Activated CD4-positive, alpha-beta T cell treated with anti-CD3 and anti-CD28 coated beads for 36 hours (primary cell): ENCODE results near the gene RELT. TPM values are rescaled to one million over a fixed set of nuclear protein-coding genes. Genes with fewer than 3 reads are reported as not detected.

Source experiments
- ATAC-seq: fragments of 200-7000 bp; cut with Tn5 transposase; one replicate; pipeline ENCODE4 v1.10.0; 2021; ENCODE audit warnings: mild to moderate bottlenecking, moderate library complexity
- CTCF ChIA-PET: fragments of 350-600 bp; sonication (Branson Sonifier 250); formaldehyde crosslinking; loops from one replicate; lab custom pipeline; 2021; ENCODE audit warnings: antibody characterized with exemption; lab: Charles Lee
- POLR2A ChIA-PET: fragments of 350-600 bp; sonication (Branson Sonifier 250); formaldehyde crosslinking; loops from one replicate; lab custom pipeline; 2021; ENCODE audit warnings: antibody characterized with exemption, inconsistent platforms; lab: Charles Lee
- DNase-seq: peaks from one replicate; pipeline ENCODE4 v3.0.0-alpha.2; 2020
- H3K27ac Mint-ChIP-seq: one replicate; pipeline ENCODE4 v1.8.0; 2021; ENCODE audit warnings: mixed read lengths
- H3K27me3 Mint-ChIP-seq: one replicate; pipeline ENCODE4 v1.8.0; 2021; ENCODE audit warnings: mixed read lengths
- H3K36me3 Mint-ChIP-seq: one replicate; pipeline ENCODE4 v1.8.0; 2021; ENCODE audit warnings: low read depth, mixed read lengths
- H3K4me1 Mint-ChIP-seq: one replicate; pipeline ENCODE4 v1.8.0; 2021; ENCODE audit warnings: mixed read lengths
- H3K4me3 Mint-ChIP-seq: one replicate; pipeline ENCODE4 v1.8.0; 2021; ENCODE audit warnings: mild to moderate bottlenecking, moderate library complexity, mixed read lengths
- H3K9me3 Mint-ChIP-seq: one replicate; pipeline ENCODE4 v1.8.0; 2021; ENCODE audit warnings: low read depth, mixed read lengths
- intact Hi-C, 2 experiments: fragments of 100-400 bp; cut with DNase I in 1 of 2; cut with micrococcal nuclease in 1 of 2; formaldehyde crosslinking; loops; one replicate each; pipeline versions ENCODE4 v1.14.2 to v1.15.1; 2022 to 2024; cut with DNase I, micrococcal nuclease
- total RNA-seq, 2 experiments: library from RNA; stranded (reverse); gene quantifications; one replicate each; pipeline ENCODE4 v1.2.3, GENCODE V29; 2021

RELT gene, protein sequence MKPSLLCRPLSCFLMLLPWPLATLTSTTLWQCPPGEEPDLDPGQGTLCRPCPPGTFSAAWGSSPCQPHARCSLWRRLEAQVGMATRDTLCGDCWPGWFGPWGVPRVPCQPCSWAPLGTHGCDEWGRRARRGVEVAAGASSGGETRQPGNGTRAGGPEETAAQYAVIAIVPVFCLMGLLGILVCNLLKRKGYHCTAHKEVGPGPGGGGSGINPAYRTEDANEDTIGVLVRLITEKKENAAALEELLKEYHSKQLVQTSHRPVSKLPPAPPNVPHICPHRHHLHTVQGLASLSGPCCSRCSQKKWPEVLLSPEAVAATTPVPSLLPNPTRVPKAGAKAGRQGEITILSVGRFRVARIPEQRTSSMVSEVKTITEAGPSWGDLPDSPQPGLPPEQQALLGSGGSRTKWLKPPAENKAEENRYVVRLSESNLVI
- 10 to 100 TPM; 18.5 to 21.3 TPM for total RNA-seq

DNA sequence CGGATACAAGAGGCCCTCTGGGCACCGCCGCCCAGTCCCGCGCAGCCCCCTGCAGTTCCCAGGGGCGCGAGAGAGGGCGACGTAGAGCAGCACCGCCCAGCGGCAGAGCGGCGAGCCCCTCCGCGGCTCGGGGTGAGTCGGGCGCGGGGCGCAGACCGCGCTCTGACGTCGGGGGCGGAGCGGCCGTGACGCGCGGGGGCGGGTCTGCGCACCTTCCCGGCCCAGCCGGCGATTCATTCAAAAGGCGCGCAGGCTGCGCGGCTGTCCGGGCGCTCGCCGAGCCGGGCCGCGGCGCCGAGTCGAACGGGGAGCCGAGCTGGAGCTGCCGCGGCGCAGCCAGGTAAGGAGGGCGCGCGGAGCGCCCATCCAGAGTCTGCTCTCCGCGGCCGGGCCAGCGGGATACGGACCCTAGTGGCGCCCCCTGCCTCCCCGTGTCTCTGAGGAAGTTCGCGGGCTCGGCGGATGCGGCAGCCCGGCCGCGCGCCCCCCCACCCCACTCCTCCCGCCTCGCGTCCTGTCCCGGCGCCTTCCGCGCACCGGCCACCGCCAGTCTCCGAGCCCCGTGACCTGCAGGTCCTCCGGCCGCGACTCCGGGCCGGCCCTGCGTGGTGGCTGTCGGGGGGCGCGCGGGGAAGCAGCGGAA, at the start of gene RELT:
TSS of gene RELT (plus strand) at position 240 of the 643 bp plus-strand sequence. CDS start 12,738 bp downstream, outside the sequence.
- H3K4me3 Mint-ChIP-seq, result peak within 1 kb of the TSS; percentile 92
- ChIA-PET POLR2A (no interaction called here), CTCF (interaction anchor here (0.6 to 1.6 kb wide), 3 partner anchors 13 to 1900 kb away, joined by 3 to 10 read pairs (median 3); no protein-coding TSS in a partner anchor)
- peaks cover 5% of the 10 kb centered on the region for H3K36me3 Mint-ChIP-seq
- ATAC-seq (peak; percentile 94), DNase-seq (peak; percentile 96)
- peak within 1 kb of the TSS; percentile 93 for H3K27ac Mint-ChIP-seq
- no peaks in the 10 kb centered on the region for H3K27me3 Mint-ChIP-seq
- peaks cover 33% of the 10 kb centered on the region for H3K4me1 Mint-ChIP-seq
- intact Hi-C loops, result loop anchor here (1.0 to 2.0 kb wide), 14 partner anchors 17 to 1153 kb away; partner anchors contain the start of genes FAM168A (in 2 of the 2), ATG16L2 (in 1 of the 2), C2CD3 (in 1 of the 2) and COA4 (in 1 of the 2)
- H3K9me3 Mint-ChIP-seq, result no peaks in the 10 kb centered on the region

DNA sequence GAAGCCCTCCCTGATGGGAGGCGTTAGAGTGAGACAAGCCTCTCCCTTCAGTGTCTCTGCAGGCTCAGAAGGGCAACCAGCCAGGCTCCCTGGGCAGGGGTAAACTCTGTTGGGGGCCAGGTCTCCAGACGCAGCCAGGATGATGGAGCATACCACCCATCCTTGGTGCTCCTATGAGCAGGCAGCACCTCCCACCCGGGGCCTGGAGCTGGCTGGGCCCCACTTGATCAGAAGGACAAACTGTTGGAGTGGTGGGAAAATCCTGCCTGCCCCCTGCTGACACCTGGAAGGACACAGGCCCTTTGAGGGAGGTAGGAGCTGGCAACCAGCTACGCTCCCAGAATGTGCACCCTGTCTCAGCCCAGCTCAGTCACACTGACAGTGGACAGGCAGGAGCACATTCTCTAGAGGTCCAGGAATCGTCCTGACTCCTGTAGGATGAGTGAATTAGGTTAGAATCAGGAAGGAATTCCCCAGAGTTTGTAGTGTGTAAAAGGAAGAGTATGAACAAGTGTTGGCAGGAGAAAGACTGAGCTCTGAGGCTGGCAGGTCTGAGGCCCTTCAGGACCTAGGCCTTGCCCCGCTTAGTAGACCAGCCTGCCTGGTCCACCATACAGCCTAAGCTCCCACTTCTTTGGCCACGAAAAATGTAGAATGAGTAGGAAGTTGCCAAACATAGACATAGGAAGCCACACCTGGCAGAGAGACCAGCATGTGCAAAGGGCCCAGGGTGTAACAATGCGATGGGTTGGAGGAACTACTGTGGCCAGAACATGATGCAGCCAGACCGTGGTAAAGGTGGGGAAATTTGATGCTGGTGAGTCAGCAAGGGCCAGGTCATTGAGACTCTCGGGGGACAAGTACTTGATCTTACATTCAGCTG, 49.0 kb upstream of the RELT start:
- no peaks in the 10 kb centered on the region for H3K27me3 Mint-ChIP-seq
- H3K9me3 Mint-ChIP-seq, result no peaks in the 10 kb centered on the region
- no peak overlapping the region for H3K27ac Mint-ChIP-seq
- H3K4me3 Mint-ChIP-seq, result no peak overlapping the region
- no peaks in the 10 kb centered on the region for H3K36me3 Mint-ChIP-seq
- ATAC-seq (no peak), DNase-seq (no peak)
- POLR2A ChIA-PET, result interaction anchor here (0.7 kb wide), 1 partner anchor 1184 kb away, joined by 3 read pairs; no protein-coding TSS in a partner anchor
- intact Hi-C loops, result no loop called here
- CTCF ChIA-PET, result interaction anchor here (1.4 to 2.7 kb wide), 4 partner anchors 9 to 33 kb away, joined by 4 to 16 read pairs (median 4); no protein-coding TSS in a partner anchor
- peaks cover 1% of the 10 kb centered on the region for H3K4me1 Mint-ChIP-seq

DNA sequence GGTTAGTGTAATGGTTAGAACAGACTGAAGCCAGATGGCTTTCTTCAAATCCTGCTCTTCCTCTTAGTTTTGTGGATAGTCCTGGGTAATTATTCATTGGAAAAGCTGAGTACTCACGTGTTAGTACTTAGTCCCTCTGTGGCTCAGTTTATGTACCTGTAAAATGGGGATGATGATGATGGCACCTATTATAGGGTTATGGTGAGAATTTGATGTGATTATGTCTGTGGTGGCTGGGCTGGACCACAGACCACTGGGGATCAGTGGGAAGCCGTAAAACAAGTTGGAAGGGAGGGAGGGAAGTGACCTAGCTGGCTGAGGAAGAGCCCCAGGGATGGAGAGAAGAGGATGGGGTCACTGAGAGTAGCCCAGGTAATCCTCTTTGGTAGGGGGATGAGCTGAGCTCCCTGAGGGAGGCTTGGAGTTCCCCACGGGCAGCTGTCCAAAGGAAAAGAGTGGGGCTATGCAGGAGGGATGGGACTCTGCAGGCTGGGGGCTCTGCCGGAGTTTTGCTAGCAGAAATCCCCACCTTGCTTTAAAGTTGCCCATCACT, 48.3 kb upstream of the RELT start:
- no peak overlapping the region for H3K27ac Mint-ChIP-seq
- ChIA-PET POLR2A (interaction anchor here (0.7 kb wide), 1 partner anchor 1185 kb away, joined by 3 read pairs; no protein-coding TSS in a partner anchor), CTCF (interaction anchor here (0.7 to 2.7 kb wide), 5 partner anchors 8 to 33 kb away, joined by 3 to 16 read pairs (median 4); no protein-coding TSS in a partner anchor)
- DNase-seq (no peak), ATAC-seq (no peak)
- H3K9me3 Mint-ChIP-seq, result no peaks in the 10 kb centered on the region
- H3K27me3 Mint-ChIP-seq, result no peaks in the 10 kb centered on the region
- H3K4me3 Mint-ChIP-seq, result no peak overlapping the region
- intact Hi-C loops, result no loop called here
- no peaks in the 10 kb centered on the region for H3K4me1 Mint-ChIP-seq
- no peaks in the 10 kb centered on the region for H3K36me3 Mint-ChIP-seq

DNA sequence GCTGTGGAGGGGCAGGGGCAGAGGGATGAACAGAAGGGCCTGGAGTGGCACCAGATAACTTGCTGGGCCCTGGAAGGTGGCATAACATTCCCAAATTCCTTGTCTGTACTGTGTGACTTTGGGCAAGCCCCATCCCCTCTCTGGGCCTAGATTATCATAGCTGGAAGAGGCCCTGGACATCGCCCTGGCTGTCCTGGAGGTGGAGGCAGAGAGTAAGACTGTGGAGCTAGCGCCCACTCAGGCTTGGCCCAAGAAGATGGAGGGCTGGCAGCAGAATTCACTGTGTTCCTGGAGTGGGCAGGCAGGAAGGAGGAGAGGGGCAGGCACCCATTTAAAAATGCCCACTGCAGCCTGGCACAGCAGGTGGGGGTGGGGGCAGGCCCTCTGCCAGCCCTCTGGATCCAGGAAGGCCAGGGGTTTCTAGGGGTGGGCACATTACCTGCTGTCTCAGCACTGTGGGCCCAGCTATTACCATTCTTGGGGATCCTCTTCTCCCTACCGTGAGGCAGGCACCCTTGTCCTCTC, 45.6 kb upstream of the RELT start:
- DNase-seq, result no peak
- H3K27ac Mint-ChIP-seq, result no peak overlapping the region
- ATAC-seq, result no peak
- H3K4me1 Mint-ChIP-seq, result no peaks in the 10 kb centered on the region
- no peaks in the 10 kb centered on the region for H3K9me3 Mint-ChIP-seq
- no peaks in the 10 kb centered on the region for H3K27me3 Mint-ChIP-seq
- ChIA-PET POLR2A (no interaction called here), CTCF (interaction anchor here (0.6 kb wide), 1 partner anchor 976 kb away, joined by 3 read pairs; no protein-coding TSS in a partner anchor)
- H3K4me3 Mint-ChIP-seq, result no peak overlapping the region
- intact Hi-C loops, result no loop called here
- no peaks in the 10 kb centered on the region for H3K36me3 Mint-ChIP-seq

DNA sequence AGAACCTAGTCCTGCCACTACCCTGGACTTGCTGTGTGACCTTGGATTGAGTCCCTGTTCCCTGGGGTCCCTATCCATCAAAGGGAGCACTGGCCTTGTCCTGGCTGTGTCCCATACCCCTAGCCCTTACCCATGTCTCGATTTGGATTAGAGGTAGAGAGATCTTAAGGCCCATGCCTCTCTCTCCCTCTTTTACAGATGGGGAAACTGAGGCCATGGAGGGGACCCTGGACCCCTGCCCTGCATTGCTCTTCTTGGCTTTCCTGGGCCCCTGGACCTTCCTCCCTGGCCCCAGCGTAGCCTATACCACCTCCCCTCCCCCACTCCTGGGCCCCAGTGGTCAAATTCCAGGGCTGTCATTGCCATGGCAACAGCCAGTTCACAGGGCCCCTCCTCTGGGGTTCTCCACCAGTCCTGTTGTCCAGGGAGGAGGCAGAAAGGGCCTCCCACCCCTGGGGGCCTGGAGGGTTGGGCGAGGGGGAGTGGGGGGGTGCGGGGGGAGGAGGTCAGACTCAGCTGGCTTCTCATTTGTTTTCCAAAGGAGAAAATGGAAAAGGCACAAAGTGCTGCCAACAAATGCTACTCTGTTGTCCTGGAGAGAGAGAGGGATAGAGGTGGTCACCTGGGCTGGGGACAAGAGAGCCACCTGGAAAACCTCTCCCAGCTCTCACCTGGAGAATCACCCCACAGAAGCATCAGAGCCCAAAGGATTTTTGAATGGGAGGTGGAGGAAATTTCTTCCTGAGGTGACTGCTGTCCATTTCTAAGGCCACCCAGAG, 44.9 kb upstream of the RELT start:
- Mint-ChIP-seq H3K4me1 (no peaks in the 10 kb centered on the region), H3K4me3 (no peak overlapping the region), H3K27ac (no peak overlapping the region), H3K9me3 (no peaks in the 10 kb centered on the region), H3K27me3 (no peaks in the 10 kb centered on the region), H3K36me3 (no peaks in the 10 kb centered on the region)
- DNase-seq (no peak), ATAC-seq (no peak)
- CTCF ChIA-PET, result interaction anchor here (0.7 to 1.1 kb wide), 2 partner anchors 25 to 96 kb away, joined by 3 read pairs; no protein-coding TSS in a partner anchor
- POLR2A ChIA-PET, result no interaction called here
- intact Hi-C loops, result no loop called here

DNA sequence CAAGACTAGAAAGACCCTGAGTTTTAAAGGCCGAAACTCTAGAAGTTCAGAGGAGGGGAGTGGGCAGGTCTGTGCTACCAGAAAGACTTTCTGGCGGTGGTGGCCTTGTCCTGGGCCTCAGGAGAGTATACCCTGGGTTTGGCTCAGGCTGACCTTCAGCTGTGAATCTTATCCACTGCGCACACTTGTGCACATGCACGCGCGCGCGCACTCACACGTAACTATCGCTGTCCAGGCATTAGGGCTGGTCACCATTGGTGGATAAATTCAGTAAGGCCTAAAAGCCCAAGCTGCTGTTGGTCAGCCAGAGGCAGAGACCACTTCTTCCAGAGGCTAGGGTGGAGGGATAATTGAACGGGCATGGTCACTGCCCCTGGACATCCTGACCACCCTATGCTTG, 43.0 kb upstream of the RELT start:
- intact Hi-C loops, result no loop called here
- H3K27me3 Mint-ChIP-seq, result no peaks in the 10 kb centered on the region
- CTCF ChIA-PET, result interaction anchor here (0.9 to 6.2 kb wide), 2 partner anchors 26 to 32 kb away, joined by 3 to 91 read pairs; partner anchors contain the start of gene ARHGEF17
- H3K4me3 Mint-ChIP-seq, result no peak overlapping the region
- no peaks in the 10 kb centered on the region for H3K36me3 Mint-ChIP-seq
- ATAC-seq, result no peak
- no peaks in the 10 kb centered on the region for H3K4me1 Mint-ChIP-seq
- no peak for DNase-seq
- POLR2A ChIA-PET, result no interaction called here
- no peak overlapping the region for H3K27ac Mint-ChIP-seq
- no peaks in the 10 kb centered on the region for H3K9me3 Mint-ChIP-seq

DNA sequence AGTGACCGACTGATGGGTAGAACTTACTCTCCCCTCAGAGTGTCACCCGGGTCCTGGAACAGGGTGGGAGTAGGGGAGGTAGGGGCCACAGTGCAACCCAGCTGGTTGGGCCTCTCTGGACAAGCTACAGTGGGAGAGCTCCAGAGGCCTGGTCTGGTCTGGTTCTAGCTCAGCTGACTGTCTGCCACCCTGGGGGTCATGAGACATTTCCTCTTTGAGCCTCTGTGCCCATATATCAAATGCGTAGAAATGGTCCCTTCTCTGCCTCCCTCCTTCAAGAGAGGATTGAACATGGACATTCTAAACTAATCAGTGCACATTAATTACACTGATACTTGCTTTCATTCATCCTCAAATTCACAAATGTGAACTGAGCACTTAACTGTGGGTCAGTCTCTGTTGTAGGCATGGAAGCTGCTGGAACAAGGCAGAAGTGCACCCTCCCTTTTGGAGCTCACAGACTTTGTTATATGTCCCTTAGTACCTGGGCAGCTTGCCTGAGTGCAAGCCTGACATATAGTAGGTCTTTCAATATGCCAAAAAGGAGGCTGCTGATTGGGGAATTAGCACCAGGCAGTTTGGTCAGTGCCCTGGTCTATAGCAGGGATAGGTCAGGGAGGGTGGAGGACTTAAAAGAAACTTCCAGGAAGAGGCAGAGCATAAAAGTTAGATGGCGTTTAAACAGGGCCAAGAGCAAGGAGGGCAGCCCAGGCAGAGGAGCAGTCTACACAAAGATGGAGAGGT, 42.4 kb upstream of the RELT start:
- H3K27me3 Mint-ChIP-seq, result no peaks in the 10 kb centered on the region
- H3K27ac Mint-ChIP-seq, result no peak overlapping the region
- intact Hi-C loops, result no loop called here
- no peaks in the 10 kb centered on the region for H3K4me1 Mint-ChIP-seq
- H3K36me3 Mint-ChIP-seq, result no peaks in the 10 kb centered on the region
- ATAC-seq, result no peak
- CTCF ChIA-PET, result interaction anchor here (0.9 to 6.2 kb wide), 6 partner anchors 11 to 44 kb away, joined by 3 to 91 read pairs (median 14); partner anchors contain the start of gene ARHGEF17
- no peaks in the 10 kb centered on the region for H3K9me3 Mint-ChIP-seq
- H3K4me3 Mint-ChIP-seq, result no peak overlapping the region
- POLR2A ChIA-PET, result no interaction called here
- DNase-seq, result no peak

DNA sequence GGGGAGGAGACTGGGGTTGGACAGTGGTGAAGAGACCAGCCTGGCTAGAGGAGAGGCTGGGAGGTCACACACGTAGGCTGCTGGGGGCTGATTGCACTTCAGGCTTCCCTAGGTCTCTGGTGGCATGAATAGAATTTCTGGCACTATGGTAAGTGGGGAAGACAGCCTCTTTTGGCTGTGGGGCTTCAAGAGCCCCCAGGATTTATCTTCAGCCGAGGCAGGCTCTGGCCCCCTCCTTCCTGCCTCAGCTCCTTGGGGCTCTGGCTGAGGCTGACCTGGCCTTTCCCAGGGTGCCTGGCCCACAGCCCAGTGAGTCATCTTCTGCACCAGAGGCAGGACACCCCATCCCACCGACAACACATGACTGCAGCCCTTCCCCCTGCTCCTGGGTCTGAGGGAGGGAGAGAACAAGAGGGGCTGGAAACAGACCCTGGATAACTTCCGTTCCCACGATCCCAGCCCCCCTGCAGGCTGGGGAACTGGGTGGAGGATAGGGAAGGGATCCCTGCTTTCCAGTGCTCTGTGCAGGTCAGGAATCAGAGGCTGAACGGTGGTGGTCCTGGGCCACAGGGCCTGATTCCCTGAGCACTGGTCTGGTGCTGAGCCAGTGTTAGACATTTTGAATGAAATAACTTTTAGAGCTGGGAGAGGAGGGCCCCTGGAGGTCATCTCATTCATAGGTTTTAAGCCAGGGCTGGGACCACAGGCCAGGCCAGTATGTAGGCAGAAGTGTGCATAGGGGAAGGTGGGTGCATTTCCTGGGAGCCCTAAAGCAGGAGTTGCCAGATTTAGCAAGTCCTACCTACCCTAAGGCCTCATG, 41.6 kb upstream of the RELT start:
- no peaks in the 10 kb centered on the region for H3K4me1 Mint-ChIP-seq
- H3K4me3 Mint-ChIP-seq, result no peak overlapping the region
- ATAC-seq, result peak; percentile 16
- no peaks in the 10 kb centered on the region for H3K27me3 Mint-ChIP-seq
- H3K36me3 Mint-ChIP-seq, result no peaks in the 10 kb centered on the region
- H3K27ac Mint-ChIP-seq, result no peak overlapping the region
- no peak for DNase-seq
- no peaks in the 10 kb centered on the region for H3K9me3 Mint-ChIP-seq
- intact Hi-C loops, result loop anchor here (1.0 kb wide), 2 partner anchors 27 to 39 kb away; no protein-coding TSS in a partner anchor
- ChIA-PET CTCF (interaction anchor here (0.6 to 6.2 kb wide), 18 partner anchors 8 to 756 kb away, joined by 3 to 91 read pairs (median 6); partner anchors contain the start of gene ARHGEF17), POLR2A (no interaction called here)
